ENCODE results near the gene MYO18A.

MYO18A gene

GRCh38 chr17:29073520-29073919, 106.7 kb downstream of the MYO18A start:
- Mint-ChIP-seq H3K36me3 (ENCODE audit: low read depth) (peaks cover 5% of the 10 kb centered on the region), H3K27me3 (no peaks in the 10 kb centered on the region), H3K27ac (no peak overlapping the region), H3K4me3 (no peak overlapping the region), H3K9me3 (no peaks in the 10 kb centered on the region), H3K4me1 (ENCODE audit: low read depth) (no peaks in the 10 kb centered on the region)
- no peak for DNase-seq

- Mint-ChIP-seq H3K36me3 (ENCODE audit: low read depth) (peaks cover 3% of the 10 kb centered on the region), H3K27me3 (no peaks in the 10 kb centered on the region), H3K9me3 (no peaks in the 10 kb centered on the region), H3K4me3 (no peak overlapping the region), H3K27ac (no peak overlapping the region), H3K4me1 (ENCODE audit: low read depth) (no peaks in the 10 kb centered on the region)
- no peak for DNase-seq
Measured at GRCh38 chr17:29073045-29073444, 107.2 kb downstream of the MYO18A start.

GRCh38 chr17:29071303-29071702, 108.9 kb downstream of the MYO18A start:
- DNase-seq = no peak
- H3K4me3 Mint-ChIP-seq = no peak overlapping the region
- no peaks in the 10 kb centered on the region for H3K9me3 Mint-ChIP-seq
- no peaks in the 10 kb centered on the region for H3K4me1 Mint-ChIP-seq (ENCODE audit: low read depth)
- no peaks in the 10 kb centered on the region for H3K27me3 Mint-ChIP-seq
- no peak overlapping the region for H3K27ac Mint-ChIP-seq
- peaks cover 2% of the 10 kb centered on the region for H3K36me3 Mint-ChIP-seq (ENCODE audit: low read depth)

GRCh38 chr17:29070781-29071180, 109.4 kb downstream of the MYO18A start:
- H3K27me3 Mint-ChIP-seq = no peaks in the 10 kb centered on the region
- H3K4me3 Mint-ChIP-seq = no peak overlapping the region
- no peak for DNase-seq
- H3K9me3 Mint-ChIP-seq = no peaks in the 10 kb centered on the region
- no peak overlapping the region for H3K27ac Mint-ChIP-seq
- H3K4me1 Mint-ChIP-seq (ENCODE audit: low read depth) = no peaks in the 10 kb centered on the region
- H3K36me3 Mint-ChIP-seq (ENCODE audit: low read depth) = no peaks in the 10 kb centered on the region

GRCh38 chr17:29070308-29070707, 109.9 kb downstream of the MYO18A start:
- no peaks in the 10 kb centered on the region for H3K36me3 Mint-ChIP-seq (ENCODE audit: low read depth)

GRCh38 chr17:29069526-29070041, 110.6 kb downstream of the MYO18A start:
- no peak for DNase-seq

More at GRCh38 chr17:29070308-29070707, 109.9 kb downstream of the MYO18A start:
- no peak for DNase-seq
- no peak overlapping the region for H3K27ac Mint-ChIP-seq
- H3K9me3 Mint-ChIP-seq = no peaks in the 10 kb centered on the region
- H3K4me3 Mint-ChIP-seq = no peak overlapping the region
- H3K4me1 Mint-ChIP-seq (ENCODE audit: low read depth) = no peaks in the 10 kb centered on the region
- no peaks in the 10 kb centered on the region for H3K27me3 Mint-ChIP-seq

GRCh38 chr17:29068818-29069217, 111.4 kb downstream of the MYO18A start:
- H3K4me1 Mint-ChIP-seq (ENCODE audit: low read depth) = no peaks in the 10 kb centered on the region
- H3K27me3 Mint-ChIP-seq = no peaks in the 10 kb centered on the region
- H3K4me3 Mint-ChIP-seq = no peak overlapping the region
- DNase-seq = no peak
- no peak overlapping the region for H3K27ac Mint-ChIP-seq
- H3K9me3 Mint-ChIP-seq = no peaks in the 10 kb centered on the region
- no peaks in the 10 kb centered on the region for H3K36me3 Mint-ChIP-seq (ENCODE audit: low read depth)

More at GRCh38 chr17:29069526-29070041, 110.6 kb downstream of the MYO18A start:
- H3K9me3 Mint-ChIP-seq = no peaks in the 10 kb centered on the region
- H3K4me3 Mint-ChIP-seq = no peak overlapping the region
- H3K27ac Mint-ChIP-seq = no peak overlapping the region
- no peaks in the 10 kb centered on the region for H3K4me1 Mint-ChIP-seq (ENCODE audit: low read depth)
- no peaks in the 10 kb centered on the region for H3K36me3 Mint-ChIP-seq (ENCODE audit: low read depth)
- no peaks in the 10 kb centered on the region for H3K27me3 Mint-ChIP-seq

GRCh38 chr17:29066606-29067005, 113.6 kb downstream of the MYO18A start:
- DNase-seq = no peak
- no peaks in the 10 kb centered on the region for H3K36me3 Mint-ChIP-seq (ENCODE audit: low read depth)
- no peaks in the 10 kb centered on the region for H3K4me1 Mint-ChIP-seq (ENCODE audit: low read depth)
- H3K27ac Mint-ChIP-seq = no peak overlapping the region
- H3K9me3 Mint-ChIP-seq = no peaks in the 10 kb centered on the region
- H3K4me3 Mint-ChIP-seq = no peak overlapping the region
- no peaks in the 10 kb centered on the region for H3K27me3 Mint-ChIP-seq

- H3K9me3 Mint-ChIP-seq = no peaks in the 10 kb centered on the region
- H3K27ac Mint-ChIP-seq = no peak overlapping the region
- no peaks in the 10 kb centered on the region for H3K36me3 Mint-ChIP-seq (ENCODE audit: low read depth)
- DNase-seq = no peak
- no peaks in the 10 kb centered on the region for H3K27me3 Mint-ChIP-seq
- no peak overlapping the region for H3K4me3 Mint-ChIP-seq
- H3K4me1 Mint-ChIP-seq (ENCODE audit: low read depth) = no peaks in the 10 kb centered on the region
Measured at GRCh38 chr17:29066047-29066446, 114.2 kb downstream of the MYO18A start.

- DNase-seq = no peak
- no peaks in the 10 kb centered on the region for H3K27me3 Mint-ChIP-seq
- no peaks in the 10 kb centered on the region for H3K9me3 Mint-ChIP-seq
- H3K4me1 Mint-ChIP-seq (ENCODE audit: low read depth) = peaks cover 11% of the 10 kb centered on the region
- H3K4me3 Mint-ChIP-seq = no peak overlapping the region
- no peak overlapping the region for H3K27ac Mint-ChIP-seq
- no peaks in the 10 kb centered on the region for H3K36me3 Mint-ChIP-seq (ENCODE audit: low read depth)
Measured at GRCh38 chr17:29063992-29064391, 116.2 kb downstream of the MYO18A start.

GRCh38 chr17:29062215-29062614, 118.0 kb downstream of the MYO18A start:
- Mint-ChIP-seq H3K36me3 (ENCODE audit: low read depth) (no peaks in the 10 kb centered on the region), H3K9me3 (no peaks in the 10 kb centered on the region), H3K27me3 (no peaks in the 10 kb centered on the region), H3K27ac (no peak overlapping the region), H3K4me1 (ENCODE audit: low read depth) (peaks cover 11% of the 10 kb centered on the region), H3K4me3 (no peak overlapping the region)
- DNase-seq = no peak

- peaks cover 11% of the 10 kb centered on the region for H3K4me1 Mint-ChIP-seq (ENCODE audit: low read depth)
- no peaks in the 10 kb centered on the region for H3K36me3 Mint-ChIP-seq (ENCODE audit: low read depth)
- no peaks in the 10 kb centered on the region for H3K9me3 Mint-ChIP-seq
- no peaks in the 10 kb centered on the region for H3K27me3 Mint-ChIP-seq
- no peak overlapping the region for H3K27ac Mint-ChIP-seq
- no peak overlapping the region for H3K4me3 Mint-ChIP-seq
- DNase-seq = no peak
Measured at GRCh38 chr17:29061036-29061435, 119.2 kb downstream of the MYO18A start.

GRCh38 chr17:29060475-29060874, 119.7 kb downstream of the MYO18A start:
- Mint-ChIP-seq H3K9me3 (no peaks in the 10 kb centered on the region), H3K36me3 (ENCODE audit: low read depth) (no peaks in the 10 kb centered on the region), H3K27me3 (no peaks in the 10 kb centered on the region), H3K27ac (no peak overlapping the region), H3K4me1 (ENCODE audit: low read depth) (peaks cover 11% of the 10 kb centered on the region), H3K4me3 (no peak overlapping the region)
- DNase-seq = no peak

GRCh38 chr17:29059281-29059680, 120.9 kb downstream of the MYO18A start:
- Mint-ChIP-seq H3K4me3 (no peak overlapping the region), H3K27ac (no peak overlapping the region)
- no peak for DNase-seq

GRCh38 chr17:29058391-29058790, 121.8 kb downstream of the MYO18A start:
- Mint-ChIP-seq H3K9me3 (no peaks in the 10 kb centered on the region), H3K27me3 (no peaks in the 10 kb centered on the region), H3K27ac (no peak overlapping the region), H3K36me3 (ENCODE audit: low read depth) (no peaks in the 10 kb centered on the region), H3K4me1 (ENCODE audit: low read depth) (peaks cover 11% of the 10 kb centered on the region), H3K4me3 (no peak overlapping the region)
- DNase-seq = no peak

More at GRCh38 chr17:29059281-29059680, 120.9 kb downstream of the MYO18A start:
- Mint-ChIP-seq H3K4me1 (ENCODE audit: low read depth) (peaks cover 11% of the 10 kb centered on the region), H3K36me3 (ENCODE audit: low read depth) (no peaks in the 10 kb centered on the region), H3K9me3 (no peaks in the 10 kb centered on the region), H3K27me3 (no peaks in the 10 kb centered on the region)

- Mint-ChIP-seq H3K36me3 (ENCODE audit: low read depth) (no peaks in the 10 kb centered on the region), H3K9me3 (no peaks in the 10 kb centered on the region), H3K4me3 (no peak overlapping the region), H3K27ac (no peak overlapping the region), H3K4me1 (ENCODE audit: low read depth) (peaks cover 11% of the 10 kb centered on the region), H3K27me3 (no peaks in the 10 kb centered on the region)
- no peak for DNase-seq
Measured at GRCh38 chr17:29057361-29057760, 122.8 kb downstream of the MYO18A start.

Data from activated T-cell treated with anti-CD3 and anti-CD28 coated beads, Interleukin-2, amount 50 U/mL, for 24 hours (primary cell).